Vagina (tissue), 2 donors: ENCODE data around the gene CHN1. TPM values are rescaled to one million over a fixed set of nuclear protein-coding genes. Genes with fewer than 3 reads are reported as not detected.

Experiments
- DNase-seq, 2 donors: peaks; one replicate each; pipeline ENCODE4 v3.0.0-alpha.2; 2017; ENCODE audit errors: extremely low spot score in 2 of 2
- H3K27ac ChIP-seq: fragments of 200-600 bp; sonication (generic); one replicate; pipeline ENCODE4 v1.5.1; 2019
- H3K27me3 ChIP-seq: fragments of 200-600 bp; sonication (generic); one replicate; pipeline ENCODE4 v1.5.1; 2019
- H3K36me3 ChIP-seq, 2 donors: fragments of 200-600 bp; sonication (generic); one replicate each; pipeline ENCODE4 v1.5.1; 2017 to 2019
- H3K4me1 ChIP-seq: fragments of 200-600 bp; sonication (generic); one replicate; pipeline ENCODE4 v1.5.1; 2019
- H3K4me3 ChIP-seq, 2 donors: fragments of 200-600 bp; sonication (generic); 1 replicate in 1 of 2; 2 replicates in 1 of 2; pipeline ENCODE4 v1.5.1; 2016 to 2019
- H3K9me3 ChIP-seq: fragments of 200-600 bp; sonication (generic); one replicate; pipeline ENCODE4 v1.5.1; 2019
- CTCF ChIP-seq, 3 experiments: fragments of 450-650 bp in 2 of 3; fragments of 200-600 bp in 1 of 3; sonication (generic) in 1 of 3; IDR thresholded peaks; one replicate each; pipeline ENCODE4 v1.5.1; 2017 to 2019; ENCODE audit warnings: antibody characterized with exemption in 3 of 3, mild to moderate bottlenecking in 2 of 3, moderate library complexity in 2 of 3
- POLR2A ChIP-seq, 2 donors: fragments of 450-650 bp; IDR thresholded peaks; one replicate each; pipeline ENCODE4 v1.6.1; 2017; ENCODE audit warnings: antibody characterized with exemption in 2 of 2, mild to moderate bottlenecking in 2 of 2, moderate library complexity in 2 of 2
- POLR2AphosphoS5 ChIP-seq, 2 donors: sonication (generic); formaldehyde crosslinking; IDR thresholded peaks; one replicate each; pipeline ENCODE4 v1.9.0; 2017; ENCODE audit warnings: antibody characterized with exemption in 2 of 2, mild to moderate bottlenecking in 2 of 2, low read depth in 1 of 2; ENCODE audit not compliant: insufficient read depth in 1 of 2
- intact Hi-C: fragments of 100-400 bp; cut with DNase I; formaldehyde crosslinking; loops from one replicate; pipeline ENCODE4 v1.15.1; 2023
- total RNA-seq: library from RNA; depleted of rRNA; stranded (reverse); fragments of >200 nt; gene quantifications from one replicate; pipeline ENCODE4 v1.2.3, GENCODE V29; 2016

CHN1 gene
- total RNA-seq, 1 donor from 2014 or later, result 9.6 TPM

- Histone ChIP-seq H3K36me3 (no peaks in the 10 kb centered on the region), H3K27ac (no peak overlapping the region), H3K27me3 (no peaks in the 10 kb centered on the region), H3K4me3 (no peak overlapping the region), H3K4me1 (peaks cover 10% of the 10 kb centered on the region), H3K9me3 (no peaks in the 10 kb centered on the region)
- TF ChIP-seq POLR2A (IDR thresholded peaks at IDR 0.05) (no peak), POLR2AphosphoS5 (IDR thresholded peaks at IDR 0.05; ENCODE audit: insufficient read depth in 1 of 2, low read depth in 1 of 2) (no peak), CTCF (IDR thresholded peaks at IDR 0.05) (no peak)
- intact Hi-C loops, result loop anchor here (5.0 kb wide), 1 partner anchor 216 kb away; no protein-coding TSS in a partner anchor
- DNase-seq, result no peak
These were observed 234.0 kb downstream of the CHN1 start for GRCh38 chr2:174771136-174771535.

- Histone ChIP-seq H3K4me3 (no peak overlapping the region), H3K4me1 (peaks cover 10% of the 10 kb centered on the region), H3K9me3 (no peaks in the 10 kb centered on the region), H3K36me3 (no peaks in the 10 kb centered on the region), H3K27ac (no peak overlapping the region), H3K27me3 (no peaks in the 10 kb centered on the region)
- intact Hi-C loops, result no loop called here
- no peak for DNase-seq
- no peak for TF ChIP-seq CTCF (IDR thresholded peaks at IDR 0.05)
- TF ChIP-seq POLR2A (IDR thresholded peaks at IDR 0.05), result no peak
- no peak for TF ChIP-seq POLR2AphosphoS5 (IDR thresholded peaks at IDR 0.05; ENCODE audit: insufficient read depth in 1 of 2, low read depth in 1 of 2)
These were observed 236.6 kb downstream of the CHN1 start for GRCh38 chr2:174768557-174768956.

GRCh38 chr2:174766271-174766670 lies 238.9 kb downstream of the CHN1 start:
- H3K9me3 ChIP-seq, result no peaks in the 10 kb centered on the region
- H3K4me1 ChIP-seq, result no peaks in the 10 kb centered on the region
- no peaks in the 10 kb centered on the region for H3K27me3 ChIP-seq
- DNase-seq, result no peak
- H3K27ac ChIP-seq, result no peak overlapping the region
- H3K4me3 ChIP-seq, result no peak overlapping the region
- intact Hi-C loops, result no loop called here
- H3K36me3 ChIP-seq, result no peaks in the 10 kb centered on the region
- TF ChIP-seq POLR2AphosphoS5 (IDR thresholded peaks at IDR 0.05; ENCODE audit: insufficient read depth in 1 of 2, low read depth in 1 of 2), result no peak
- no peak for TF ChIP-seq POLR2A (IDR thresholded peaks at IDR 0.05)

- Histone ChIP-seq H3K27ac (no peak overlapping the region), H3K27me3 (no peaks in the 10 kb centered on the region), H3K4me1 (no peaks in the 10 kb centered on the region), H3K4me3 (no peak overlapping the region), H3K36me3 (no peaks in the 10 kb centered on the region), H3K9me3 (no peaks in the 10 kb centered on the region)
- no peak for DNase-seq
- intact Hi-C loops, result no loop called here
- TF ChIP-seq CTCF (IDR thresholded peaks at IDR 0.05) (no peak), POLR2A (IDR thresholded peaks at IDR 0.05) (no peak), POLR2AphosphoS5 (IDR thresholded peaks at IDR 0.05; ENCODE audit: insufficient read depth in 1 of 2, low read depth in 1 of 2) (no peak)
These were observed 239.6 kb downstream of the CHN1 start for GRCh38 chr2:174765576-174765975.

GRCh38 chr2:174764280-174765255 lies 240.6 kb downstream of the CHN1 start, which contains the start of gene CHRNA1:
Gene CHRNA1, minus strand, starts transcription at chr2:174764472. Its CDS starts 78 bp downstream, at chr2:174764394.
- intact Hi-C loops, result no loop called here
- DNase-seq, result no peak
- Histone ChIP-seq H3K4me3 (no peak within 1 kb of the TSS), H3K27me3 (no peaks in the 10 kb centered on the region), H3K27ac (no peak within 1 kb of the TSS), H3K9me3 (no peaks in the 10 kb centered on the region), H3K36me3 (no peaks in the 10 kb centered on the region), H3K4me1 (no peaks in the 10 kb centered on the region)
- TF ChIP-seq CTCF (IDR thresholded peaks at IDR 0.05), result no peak
- TF ChIP-seq POLR2A (IDR thresholded peaks at IDR 0.05), result no peak
- no peak for TF ChIP-seq POLR2AphosphoS5 (IDR thresholded peaks at IDR 0.05; ENCODE audit: insufficient read depth in 1 of 2, low read depth in 1 of 2)
